A673 (cell line): ENCODE measurements around the gene TENM3.

Source experiments
- EZH2 ChIP-seq: fragments of 200-600 bp; sonication (generic); IDR thresholded peaks from 2 replicates; pipeline ENCODE4 v1.6.1; 2017; ENCODE audit warnings: borderline replicate concordance, low read depth, mild to moderate bottlenecking, mixed read lengths, antibody characterized with exemption, low read length; ENCODE audit not compliant: poor library complexity, severe bottlenecking
- TF ChIP-seq, protein P1 (sequence below): fragments of 300-800, 200-600 bp; sonication (generic); conservative IDR thresholded peaks from 2 replicates; pipeline ENCODE4 v1.5.1; 2017; ENCODE audit warnings: low read depth, mild to moderate bottlenecking, antibody characterized with exemption, low read length, moderate library complexity, mixed read lengths

DNA sequence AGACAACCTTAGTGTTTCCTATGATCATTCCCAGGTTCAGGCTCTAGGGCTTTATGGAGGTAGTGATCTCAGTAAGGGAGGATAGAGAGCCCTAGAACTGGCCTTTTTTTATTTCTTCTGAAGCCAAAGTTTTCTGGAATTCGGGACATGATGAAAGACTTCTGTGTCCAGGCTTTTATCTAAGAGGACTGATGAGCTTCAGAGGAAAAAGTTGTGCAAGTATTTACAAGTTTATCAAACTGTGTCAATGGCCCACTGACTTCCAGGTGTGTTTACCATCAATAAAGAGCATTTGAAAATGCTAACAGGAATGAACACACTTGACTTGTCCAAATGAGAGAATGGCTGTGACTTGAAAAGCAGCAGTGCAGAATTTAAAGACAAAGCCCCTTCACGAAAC, 419.3 kb downstream of the TENM3 start:
- TF ChIP-seq, protein P1, sequence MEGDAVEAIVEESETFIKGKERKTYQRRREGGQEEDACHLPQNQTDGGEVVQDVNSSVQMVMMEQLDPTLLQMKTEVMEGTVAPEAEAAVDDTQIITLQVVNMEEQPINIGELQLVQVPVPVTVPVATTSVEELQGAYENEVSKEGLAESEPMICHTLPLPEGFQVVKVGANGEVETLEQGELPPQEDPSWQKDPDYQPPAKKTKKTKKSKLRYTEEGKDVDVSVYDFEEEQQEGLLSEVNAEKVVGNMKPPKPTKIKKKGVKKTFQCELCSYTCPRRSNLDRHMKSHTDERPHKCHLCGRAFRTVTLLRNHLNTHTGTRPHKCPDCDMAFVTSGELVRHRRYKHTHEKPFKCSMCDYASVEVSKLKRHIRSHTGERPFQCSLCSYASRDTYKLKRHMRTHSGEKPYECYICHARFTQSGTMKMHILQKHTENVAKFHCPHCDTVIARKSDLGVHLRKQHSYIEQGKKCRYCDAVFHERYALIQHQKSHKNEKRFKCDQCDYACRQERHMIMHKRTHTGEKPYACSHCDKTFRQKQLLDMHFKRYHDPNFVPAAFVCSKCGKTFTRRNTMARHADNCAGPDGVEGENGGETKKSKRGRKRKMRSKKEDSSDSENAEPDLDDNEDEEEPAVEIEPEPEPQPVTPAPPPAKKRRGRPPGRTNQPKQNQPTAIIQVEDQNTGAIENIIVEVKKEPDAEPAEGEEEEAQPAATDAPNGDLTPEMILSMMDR: no peak
- TF ChIP-seq EZH2: no peak
